Psoas muscle (tissue), 8 donors: ENCODE results near the gene NGFR. TPM values are rescaled to one million over a fixed set of nuclear protein-coding genes. Genes with fewer than 3 reads are reported as not detected.
"Not testable (repeated sequence)": the region's sequence is repeated elsewhere in the genome, so short reads cannot be mapped to it uniquely, and the experiment has no call there.

Source experiments
- ATAC-seq, 4 donors: fragments of 200-7000 bp; cut with Tn5 transposase; one replicate each; pipeline ENCODE4 v1.9.1; 2020; ENCODE audit warnings: moderate library complexity in 3 of 4, mild to moderate bottlenecking in 2 of 4
- DNase-seq, 2 donors: peaks; one replicate each; pipeline ENCODE4 v3.0.0-alpha.2; 2020
- H3K27ac ChIP-seq: fragments of 200-600 bp; one replicate; pipeline ENCODE4 v1.8.0; 2022
- H3K27me3 ChIP-seq, 3 donors: fragments of 200-600 bp in 1 of 3; one replicate each; pipeline versions ENCODE4 v1.6.1 to v1.8.0; 2013 to 2022; ENCODE audit warnings: low read length in 2 of 3, mild to moderate bottlenecking in 2 of 3, moderate library complexity in 1 of 3; ENCODE audit not compliant: insufficient read depth in 3 of 3
- H3K36me3 ChIP-seq, 2 donors: fragments of 200-600 bp in 1 of 2; one replicate each; pipeline versions ENCODE4 v1.6.1 to v1.8.0; 2013 to 2022; ENCODE audit warnings: low read depth in 1 of 2, mild to moderate bottlenecking in 1 of 2, moderate library complexity in 1 of 2; ENCODE audit not compliant: insufficient read depth in 1 of 2
- H3K4me1 ChIP-seq: fragments of 200-600 bp; one replicate; pipeline ENCODE4 v1.8.0; 2022
- H3K4me3 ChIP-seq: fragments of 200-600 bp; one replicate; pipeline ENCODE4 v1.8.0; 2022; ENCODE audit warnings: mild to moderate bottlenecking
- H3K9me3 ChIP-seq: fragments of 200-600 bp; one replicate; pipeline ENCODE4 v1.8.0; 2022
- WGBS, 3 donors: extraction: QIAGEN DNeasy Blood & Tissue Kit; methylation state at CpG; one replicate each; pipeline versions ENCODE4 v1.1.6 to v1.1.7; 2013; 5-methylcytosine and 5-hydroxymethylcytosine counted together
- intact Hi-C, 2 donors: fragments of 100-400 bp; cut with DNase I; formaldehyde crosslinking; loops; one replicate each; pipeline versions ENCODE4 v1.11.0 to v1.14.2; 2022
- polyA plus RNA-seq, 3 donors: library from polyadenylated mRNA; stranded (reverse); fragments of 200-250 nt; gene quantifications; one replicate each; pipeline ENCODE4 v1.2.3, GENCODE V29; 2013
- total RNA-seq, 4 donors: library from RNA; stranded (reverse); fragmentation: NEBNext Ultra II Directional in 2 of 4; extraction: Animal tissue kit (Norgen Biotek cat#: 25700) in 2 of 4; gene quantifications; one replicate each; pipeline versions ENCODE4 v1.2.1 to v1.2.4, GENCODE V29; 2021 to 2023
- TF ChIP-seq, protein P1 (sequence below): fragments of 200-600 bp; IDR thresholded peaks from one replicate; pipeline ENCODE4 v1.8.0; 2022; ENCODE audit warnings: antibody characterized with exemption
- donor health status: healthy with polysubstance abuse.
- donor health status: DM: no; HTN: no; CAD: no; lungs with moderate emphysema.
- donor health status: Bipolar disorder and iron deficiency.
- donor health status: healthy.
- donor health status: DM: yes; HTN: yes; CAD: no.
- donor health status: DM: no; HTN: no; CAD: no.
- donor health status: DM: no; HTN: no; CAD: no.
- donor health status: DM: yes; HTN: yes; CAD: no.

Gene NGFR
- total and polyA plus RNA-seq, 7 donors = 0.74 to 13.5 (median 2.2) TPM

- ATAC-seq = peak; percentile 70 to 83 (median 77)
- TF ChIP-seq, protein P1, sequence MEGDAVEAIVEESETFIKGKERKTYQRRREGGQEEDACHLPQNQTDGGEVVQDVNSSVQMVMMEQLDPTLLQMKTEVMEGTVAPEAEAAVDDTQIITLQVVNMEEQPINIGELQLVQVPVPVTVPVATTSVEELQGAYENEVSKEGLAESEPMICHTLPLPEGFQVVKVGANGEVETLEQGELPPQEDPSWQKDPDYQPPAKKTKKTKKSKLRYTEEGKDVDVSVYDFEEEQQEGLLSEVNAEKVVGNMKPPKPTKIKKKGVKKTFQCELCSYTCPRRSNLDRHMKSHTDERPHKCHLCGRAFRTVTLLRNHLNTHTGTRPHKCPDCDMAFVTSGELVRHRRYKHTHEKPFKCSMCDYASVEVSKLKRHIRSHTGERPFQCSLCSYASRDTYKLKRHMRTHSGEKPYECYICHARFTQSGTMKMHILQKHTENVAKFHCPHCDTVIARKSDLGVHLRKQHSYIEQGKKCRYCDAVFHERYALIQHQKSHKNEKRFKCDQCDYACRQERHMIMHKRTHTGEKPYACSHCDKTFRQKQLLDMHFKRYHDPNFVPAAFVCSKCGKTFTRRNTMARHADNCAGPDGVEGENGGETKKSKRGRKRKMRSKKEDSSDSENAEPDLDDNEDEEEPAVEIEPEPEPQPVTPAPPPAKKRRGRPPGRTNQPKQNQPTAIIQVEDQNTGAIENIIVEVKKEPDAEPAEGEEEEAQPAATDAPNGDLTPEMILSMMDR = peak; percentile 65
- 66 to 73% (median 66%) methylated on average over 8 of the region's 8 CpGs for WGBS, 3 donors
These were observed 53.6 kb downstream of the NGFR start for GRCh38 chr17:49548506-49549310.

DNA sequence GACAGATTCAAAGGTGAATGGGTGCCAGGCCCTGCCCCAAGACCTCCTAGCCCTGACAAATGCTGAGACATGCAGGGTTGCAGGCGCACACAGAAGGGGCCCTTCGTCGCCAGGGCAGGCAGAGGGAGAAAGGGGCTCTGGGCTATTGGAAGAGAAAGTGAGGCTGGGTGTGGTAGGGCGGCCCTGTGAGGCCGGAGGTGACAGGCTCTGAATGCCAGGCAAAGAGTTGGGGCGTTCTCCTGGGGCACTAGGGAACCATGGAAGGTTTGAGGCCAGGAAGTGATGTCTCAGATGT is 54.2 kb downstream of the NGFR start:
- Histone ChIP-seq H3K4me3 (no peak overlapping the region), H3K36me3 (no peaks in the 10 kb centered on the region), H3K4me1 (no peaks in the 10 kb centered on the region), H3K9me3 (no peaks in the 10 kb centered on the region), H3K27me3 (peaks cover 0 to 2% (median 0%) of the 10 kb centered on the region in 3 donors), H3K27ac (no peak overlapping the region)
- DNase-seq = no peak
- whole genome bisulfite sequencing, 3 donors = 70 to 89% (median 82%) methylated on average over 6 of the region's 6 CpGs
- no peak for ATAC-seq
- intact Hi-C loops = loop anchor here in 1 of 2 donors (2.0 to 5.0 kb wide), 3 partner anchors 37 to 114 kb away; no protein-coding TSS in a partner anchor
- TF ChIP-seq, protein P1 = no peak

More at GRCh38 chr17:49548506-49549310, 53.6 kb downstream of the NGFR start:
- H3K9me3 ChIP-seq = no peaks in the 10 kb centered on the region
- H3K36me3 ChIP-seq = no peaks in the 10 kb centered on the region
- no peak overlapping the region for H3K27ac ChIP-seq
- DNase-seq = peak in 1 of 2 donors; percentile 72
- peaks cover 0 to 2% (median 0%) of the 10 kb centered on the region in 3 donors for H3K27me3 ChIP-seq
- H3K4me3 ChIP-seq = no peak overlapping the region
- H3K4me1 ChIP-seq = no peaks in the 10 kb centered on the region
- intact Hi-C loops = loop anchor here in 1 of 2 donors (2.0 to 5.0 kb wide), 3 partner anchors 36 to 114 kb away; no protein-coding TSS in a partner anchor

DNA sequence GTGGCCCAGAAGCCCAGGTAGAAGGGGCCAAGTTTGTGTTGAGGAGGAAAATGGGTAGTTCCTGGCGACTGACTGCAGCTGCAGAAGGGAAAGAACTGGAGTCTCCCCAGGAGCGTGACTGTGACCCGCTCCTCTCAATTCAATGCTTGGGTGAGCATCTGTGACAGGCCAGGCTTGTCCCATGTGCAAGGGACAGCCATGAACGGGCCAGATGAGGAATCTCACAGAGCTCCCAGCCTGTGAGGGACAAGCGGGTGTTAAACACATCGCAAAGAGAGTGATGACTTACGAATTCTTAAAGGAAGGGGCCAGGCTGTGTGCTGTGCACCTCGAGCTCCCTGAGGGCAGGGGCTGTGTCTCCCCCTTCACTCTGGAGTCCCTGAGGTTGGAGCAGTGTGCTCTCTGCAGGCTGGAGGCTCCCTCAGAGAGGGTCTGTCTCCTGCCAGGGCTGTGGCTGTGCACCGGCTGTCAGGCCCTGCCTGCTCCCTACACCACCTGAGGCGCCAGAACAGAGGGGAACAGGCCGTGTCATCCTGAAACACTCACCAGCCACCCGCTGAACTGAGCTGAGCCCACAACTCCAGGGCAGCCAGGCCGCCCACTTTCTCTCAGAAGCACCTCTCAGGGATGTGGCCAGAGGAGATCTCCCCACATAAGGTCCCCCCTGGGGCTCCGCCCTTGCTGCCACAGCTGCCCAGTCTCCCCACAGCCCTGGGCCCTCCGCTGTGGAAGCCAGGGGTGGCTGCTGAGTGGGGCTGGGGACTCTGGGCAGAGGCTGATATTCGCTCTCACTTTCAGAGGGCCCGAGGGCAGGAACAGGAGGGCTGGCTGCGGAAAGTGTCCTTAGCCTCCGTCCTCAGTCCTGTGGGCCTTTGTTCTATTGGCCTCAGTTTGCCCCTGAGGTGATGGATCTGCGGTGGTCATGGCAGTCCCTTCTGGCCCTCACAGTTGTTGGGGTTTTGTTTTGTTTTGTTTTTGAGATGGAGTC is 54.9 kb downstream of the NGFR start:
- 77 to 83% (median 79%) methylated on average over 19 to 20 of the region's 20 CpGs for WGBS, 3 donors
- Histone ChIP-seq H3K27me3 (peaks cover 0 to 2% (median 0%) of the 10 kb centered on the region in 3 donors), H3K4me3 (no peak overlapping the region), H3K4me1 (no peaks in the 10 kb centered on the region), H3K27ac (no peak overlapping the region), H3K9me3 (no peaks in the 10 kb centered on the region), H3K36me3 (no peaks in the 10 kb centered on the region)
- intact Hi-C loops = loop anchor here (2.0 to 10.0 kb wide), 4 partner anchors 38 to 235 kb away; no protein-coding TSS in a partner anchor
- DNase-seq (no peak), ATAC-seq (no peak)
- TF ChIP-seq, protein P1 = no peak

DNA sequence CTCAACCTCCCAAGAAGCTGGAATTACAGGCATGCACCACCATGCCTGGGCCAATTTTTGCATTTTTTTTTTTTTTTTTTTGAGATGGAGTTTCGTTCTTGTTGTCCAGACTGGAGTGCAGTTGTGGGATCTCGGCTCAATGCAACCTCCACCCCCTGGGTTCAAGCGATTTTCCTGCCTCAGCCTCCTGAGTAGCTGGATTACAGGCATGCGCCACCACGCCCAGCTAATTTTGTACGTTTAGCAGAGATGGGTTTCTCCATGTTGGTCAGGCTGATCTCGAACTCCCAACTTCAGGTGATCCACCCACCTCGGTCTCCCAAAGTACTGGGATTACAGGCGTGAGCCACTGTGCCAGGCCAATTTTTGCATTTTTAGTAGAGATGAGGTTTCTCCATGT is 55.7 kb downstream of the NGFR start:
- H3K4me1 ChIP-seq, ATAC-seq, H3K27ac ChIP-seq, H3K9me3 ChIP-seq, H3K36me3 ChIP-seq, H3K27me3 ChIP-seq, DNase-seq, H3K4me3 ChIP-seq: not testable (repeated sequence)
- intact Hi-C loops = loop anchor here in 1 of 2 donors (10.0 kb wide), 1 partner anchor 236 kb away; no protein-coding TSS in a partner anchor
- 86 to 96% (median 95%) methylated on average over 9 of the region's 9 CpGs for WGBS, 3 donors
